ENCODE measurements around the gene AKR1C4.
"Not testable (repeated sequence)": the region's sequence is repeated elsewhere in the genome, so short reads cannot be mapped to it uniquely, and the experiment has no call there.

AKR1C4 gene

DNA sequence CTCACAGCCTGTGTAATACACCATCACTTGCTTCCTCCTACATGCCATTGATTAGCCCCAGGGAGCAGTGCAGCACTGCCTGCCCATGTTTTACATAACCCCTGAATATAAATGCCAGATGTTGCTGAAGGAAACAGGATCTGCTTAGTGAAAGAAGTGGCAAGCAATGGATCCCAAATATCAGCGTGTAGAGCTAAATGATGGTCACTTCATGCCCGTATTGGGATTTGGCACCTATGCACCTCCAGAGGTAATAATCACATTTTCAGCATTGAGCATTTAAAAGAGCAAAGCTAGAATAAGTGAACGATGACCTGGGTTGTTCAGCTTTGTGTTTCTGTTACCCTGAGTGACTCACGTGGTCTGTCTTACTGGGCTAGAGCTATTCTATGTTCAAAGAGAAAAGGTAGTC, at the start of gene AKR1C4:
AKR1C4 (plus strand) TSS at position 136 of the 412 bp plus-strand sequence; CDS start at position 167, 31 bp downstream.
- no peak for DNase-seq (ENCODE audit: low read depth)

GRCh38 chr10:5146920-5147254, 49.8 kb upstream of the AKR1C4 start:
- no peak for DNase-seq (ENCODE audit: low read depth)

- no peak for DNase-seq (ENCODE audit: low read depth)
These were observed 49.2 kb upstream of the AKR1C4 start for GRCh38 chr10:5147255-5147980.

- no peak for DNase-seq (ENCODE audit: low read depth)
These were observed 48.5 kb upstream of the AKR1C4 start for GRCh38 chr10:5147981-5148677.

DNA sequence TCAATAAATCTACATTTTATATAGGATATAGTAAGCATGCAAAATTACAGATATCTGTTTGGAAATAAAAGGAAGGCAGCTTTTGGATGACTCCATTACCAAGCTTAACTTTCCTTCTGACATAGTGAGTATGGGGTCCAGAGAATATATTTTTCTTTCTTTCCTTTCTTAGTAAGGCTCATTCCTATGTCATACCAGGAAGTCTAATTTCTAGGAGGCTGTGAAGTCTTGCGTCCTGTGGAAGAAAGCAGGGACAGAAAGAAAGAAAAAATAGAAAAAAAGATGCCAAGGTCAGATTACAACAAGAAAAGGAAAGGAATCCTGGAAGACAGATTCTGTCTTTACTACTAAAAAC, 48.0 kb upstream of the AKR1C4 start:
- DNase-seq (ENCODE audit: low read depth), result no peak

DNA sequence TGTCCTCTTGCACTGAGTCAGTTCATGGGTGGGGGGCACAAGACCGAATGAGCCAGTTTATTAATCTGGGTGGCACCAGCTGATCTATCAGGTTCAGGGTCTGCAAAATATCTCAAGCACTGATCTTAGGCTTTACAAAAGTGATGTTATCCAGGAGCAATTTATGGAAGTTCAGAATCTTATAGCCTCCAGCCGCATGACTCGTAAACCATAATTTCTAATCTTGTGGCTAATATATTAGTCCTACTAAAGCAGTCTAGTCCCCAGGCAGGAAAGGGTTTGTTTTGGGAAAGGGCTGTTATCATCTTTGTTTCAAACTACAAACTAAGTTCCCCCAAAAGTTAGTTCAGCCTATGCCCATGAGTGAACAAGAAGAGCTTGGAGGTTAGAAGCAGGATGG, 45.6 kb upstream of the AKR1C4 start:
- no peak for DNase-seq (ENCODE audit: low read depth)

DNA sequence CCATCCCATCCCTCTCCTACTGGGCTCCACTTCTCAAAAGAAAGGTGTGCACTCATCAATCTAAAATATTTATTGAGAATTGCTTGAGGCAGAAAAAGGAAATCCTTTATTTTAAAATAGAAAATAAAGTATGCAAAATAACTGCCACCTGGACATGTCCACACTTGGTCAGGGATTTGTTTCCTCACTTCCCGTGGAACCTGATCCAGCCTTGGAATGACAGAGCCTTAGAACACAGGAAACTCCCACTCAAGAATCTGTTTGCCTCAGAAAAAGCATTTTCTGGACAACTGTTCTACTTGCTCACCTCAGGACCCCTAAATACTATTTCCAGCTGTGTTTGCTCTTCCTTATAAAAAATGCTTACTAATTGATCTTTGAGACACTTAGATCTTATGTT, 40.7 kb upstream of the AKR1C4 start:
- DNase-seq (ENCODE audit: low read depth), result no peak

DNA sequence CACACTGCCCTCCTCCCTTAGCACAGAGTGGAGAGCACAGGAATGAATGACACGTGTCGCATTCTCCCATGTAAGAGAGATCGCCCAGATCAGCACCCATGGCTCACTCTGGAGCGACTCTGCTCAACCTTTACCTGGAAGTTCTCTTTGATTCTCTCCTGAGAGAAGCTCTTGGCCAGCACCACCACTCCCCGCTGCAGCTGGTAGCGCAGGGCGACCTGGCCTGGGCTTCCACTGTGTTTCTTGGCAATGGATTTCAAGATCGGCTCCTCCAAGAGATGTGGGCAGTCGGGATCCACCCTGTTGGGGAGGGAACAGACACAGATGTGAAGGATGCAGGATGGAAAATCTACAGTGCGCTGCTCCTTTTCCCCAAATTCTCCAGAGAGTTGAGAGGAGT, 39.1 kb upstream of the AKR1C4 start:
- no peak for DNase-seq (ENCODE audit: low read depth)

DNA sequence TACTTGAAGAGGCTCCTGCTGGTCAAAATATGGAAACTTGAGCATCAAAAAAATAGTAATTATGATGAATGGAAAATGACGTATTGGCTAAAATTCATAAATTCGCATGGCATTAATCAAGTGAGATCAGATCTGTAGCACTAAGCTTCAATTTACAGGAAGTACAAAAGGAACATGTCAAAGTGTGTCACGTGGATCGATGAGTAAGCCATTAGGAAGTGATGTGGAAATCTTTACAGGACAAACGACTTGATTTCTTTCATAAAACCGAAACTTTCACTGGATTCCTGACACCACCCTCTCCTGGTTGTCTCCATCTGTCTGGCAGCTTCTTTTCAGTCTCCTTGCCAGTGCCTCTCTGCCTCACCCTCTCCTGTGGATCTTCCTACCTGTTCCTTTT, 37.5 kb upstream of the AKR1C4 start:
- no peak for DNase-seq (ENCODE audit: low read depth)

DNA sequence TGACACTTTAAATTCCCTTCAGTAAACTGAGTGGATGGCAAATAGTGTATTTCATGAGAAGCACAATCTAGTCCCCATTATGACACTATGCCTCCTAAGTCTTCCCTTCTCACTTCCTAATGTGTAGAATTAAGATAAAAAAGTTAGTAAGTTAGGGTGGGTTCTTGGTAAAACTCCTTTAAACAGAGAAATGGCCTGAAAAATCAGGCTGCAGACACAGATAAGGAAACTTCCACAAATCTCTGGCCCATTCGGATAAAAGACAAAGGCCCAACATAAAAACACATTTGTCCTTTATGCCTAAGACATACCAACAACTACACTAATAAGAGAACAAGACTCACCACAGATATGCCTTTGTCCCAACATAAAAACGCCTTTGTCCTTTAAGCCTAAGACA, 33.1 kb upstream of the AKR1C4 start:
- no peak for DNase-seq (ENCODE audit: low read depth)

GRCh38 chr10:5165738-5166137, 30.9 kb upstream of the AKR1C4 start:
- DNase-seq (ENCODE audit: low read depth), result no peak

DNA sequence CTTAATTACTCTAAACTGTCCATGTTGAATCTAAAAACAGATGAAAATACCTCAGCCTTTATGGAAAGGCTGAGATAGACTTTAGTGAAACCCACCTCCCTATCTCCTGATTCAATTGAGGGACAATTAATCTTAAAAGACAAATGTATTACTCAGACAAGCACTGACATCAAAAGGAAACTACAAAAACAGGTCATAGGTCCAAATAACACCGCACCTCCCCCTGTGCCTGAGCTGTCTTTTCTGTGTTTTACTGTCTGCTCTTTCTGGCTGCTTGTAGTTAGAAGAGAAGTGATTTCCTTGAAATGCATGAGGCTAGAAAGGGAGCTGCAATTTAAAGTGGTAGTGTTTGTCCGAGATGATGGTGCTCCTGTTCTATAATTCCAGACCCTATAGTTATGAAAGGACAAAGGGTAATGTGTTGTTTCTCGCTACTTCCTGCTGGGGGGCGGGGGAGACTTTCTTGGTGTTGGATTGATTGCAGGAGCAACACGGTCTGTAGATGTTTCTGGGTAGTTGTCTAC, 27.7 kb upstream of the AKR1C4 start:
- DNase-seq (ENCODE audit: low read depth), result no peak

DNA sequence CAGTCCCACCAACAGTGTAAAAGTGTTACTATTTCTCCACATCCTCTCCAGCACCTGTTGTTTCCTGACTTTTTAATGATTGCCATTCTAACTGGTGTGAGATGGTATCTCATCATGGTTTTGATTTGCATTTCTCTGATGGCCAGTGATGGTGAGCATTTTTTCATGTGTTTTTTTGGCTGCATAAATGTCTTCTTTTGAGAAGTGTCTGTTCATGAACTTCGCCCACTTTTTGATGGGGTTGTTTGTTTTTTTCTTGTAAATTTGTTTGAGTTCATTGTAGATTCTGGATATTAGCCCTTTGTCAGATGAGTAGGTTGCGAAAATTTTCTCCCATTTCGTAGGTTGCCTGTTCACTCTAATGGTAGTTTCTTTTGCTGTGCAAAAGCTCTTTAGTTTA, 21.1 kb upstream of the AKR1C4 start:
- not testable (repeated sequence) for DNase-seq (ENCODE audit: low read depth)

DNA sequence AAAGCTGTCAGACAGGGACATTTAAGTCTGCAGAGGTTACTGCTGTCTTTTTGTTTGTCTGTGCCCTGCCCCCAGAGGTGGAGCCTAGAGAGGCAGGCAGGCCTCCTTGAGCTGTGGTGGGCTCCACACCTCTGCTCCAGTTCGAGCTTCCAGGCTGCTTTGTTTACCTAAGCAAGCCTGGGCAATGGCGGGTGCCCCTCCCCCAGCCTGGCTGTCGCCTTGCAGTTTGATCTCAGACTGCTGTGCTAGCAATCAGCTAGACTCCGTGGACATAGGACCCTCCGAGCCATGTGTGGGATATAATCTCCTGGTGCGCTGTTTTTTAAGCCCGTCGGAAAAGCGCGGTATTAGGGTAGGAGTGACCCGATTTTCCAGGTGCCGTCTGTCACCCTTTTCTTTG, 16.1 kb upstream of the AKR1C4 start:
- DNase-seq (ENCODE audit: low read depth), result not testable (repeated sequence)

DNA sequence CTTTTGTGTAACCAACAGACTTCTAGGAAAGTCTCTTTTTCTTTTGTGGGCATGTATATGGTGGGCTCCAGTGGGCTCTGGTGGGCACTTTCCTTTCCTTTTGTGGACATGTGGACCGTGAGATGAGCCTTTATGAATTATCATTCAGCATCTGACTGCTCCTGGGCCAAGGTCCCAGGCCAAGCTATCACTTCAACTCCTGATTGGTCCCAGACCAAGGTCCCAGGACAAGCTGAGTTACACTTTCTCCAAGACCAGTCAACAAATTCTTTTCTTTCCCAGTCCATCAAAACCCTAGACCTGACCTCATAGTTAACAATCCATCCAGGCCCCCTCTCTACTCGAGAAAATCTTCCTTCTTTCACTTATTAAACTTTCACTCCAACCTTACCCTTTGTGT, 12.7 kb upstream of the AKR1C4 start:
- no peak for DNase-seq (ENCODE audit: low read depth)

DNA sequence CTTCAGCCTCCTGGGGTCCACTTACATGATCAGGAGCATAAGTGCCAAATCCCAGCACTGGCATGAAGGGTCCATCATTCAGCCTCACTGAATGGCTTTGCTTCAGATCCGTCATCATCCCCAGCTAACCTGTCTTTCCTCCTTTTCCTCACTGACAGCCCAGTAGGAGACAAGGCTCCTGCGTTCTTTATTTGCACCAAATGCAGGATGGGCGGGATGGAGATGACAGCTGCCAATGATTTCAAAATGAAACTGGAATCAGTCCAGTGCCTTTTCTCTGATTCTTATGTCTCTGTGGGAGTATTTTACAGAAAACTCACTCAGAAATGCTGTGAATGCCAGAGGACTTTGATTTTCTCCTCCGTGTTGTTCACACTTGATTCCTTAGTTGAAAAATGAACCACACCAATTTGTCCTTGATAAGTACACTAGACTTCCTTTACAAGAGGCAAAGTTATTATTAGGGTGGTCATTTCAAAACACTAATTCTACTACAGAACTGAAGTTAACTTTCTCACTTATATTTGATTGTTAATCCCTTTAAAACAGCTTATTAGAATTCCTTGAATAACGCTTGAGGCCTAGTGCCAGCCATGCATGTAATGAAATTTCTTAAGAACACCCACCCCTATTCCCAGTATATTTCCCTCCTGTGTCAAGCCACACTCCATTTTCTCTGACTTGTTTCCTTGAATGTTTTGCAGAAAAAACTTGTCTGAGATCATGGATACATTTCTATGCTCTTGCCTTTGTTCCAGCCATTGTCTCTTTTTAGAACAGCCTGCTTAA, 11.5 kb upstream of the AKR1C4 start, which contains the start of gene AKR1C8:
AKR1C8 (minus strand) TSS at position 164 of the 789 bp plus-strand sequence; CDS start at position 118, 46 bp downstream.
- no peak for DNase-seq (ENCODE audit: low read depth)

DNA sequence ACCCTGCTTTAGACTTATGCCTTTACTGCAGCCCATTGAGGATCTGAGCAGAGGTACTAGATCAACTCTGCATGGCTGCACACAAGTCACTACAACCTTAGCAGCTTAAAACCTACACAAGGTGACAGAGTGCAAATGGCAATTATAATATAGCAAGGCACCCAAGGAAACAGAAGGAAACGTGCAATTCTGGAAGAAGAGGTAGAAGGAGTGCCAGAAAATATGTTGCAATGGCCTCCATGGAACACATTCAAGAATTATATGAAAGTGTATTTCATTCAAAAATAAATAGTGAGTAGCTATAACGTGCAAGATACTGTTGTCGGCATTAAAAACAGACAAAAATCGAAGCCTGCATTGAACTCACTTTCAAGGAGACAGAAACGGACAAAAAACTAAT, 8.8 kb upstream of the AKR1C4 start:
- no peak for DNase-seq (ENCODE audit: low read depth)

- no peak for DNase-seq (ENCODE audit: low read depth)
These were observed 8.3 kb upstream of the AKR1C4 start for GRCh38 chr10:5188358-5188757.

GRCh38 chr10:5194431-5194830, 2.2 kb upstream of the AKR1C4 start:
- DNase-seq (ENCODE audit: low read depth), result no peak

DNA sequence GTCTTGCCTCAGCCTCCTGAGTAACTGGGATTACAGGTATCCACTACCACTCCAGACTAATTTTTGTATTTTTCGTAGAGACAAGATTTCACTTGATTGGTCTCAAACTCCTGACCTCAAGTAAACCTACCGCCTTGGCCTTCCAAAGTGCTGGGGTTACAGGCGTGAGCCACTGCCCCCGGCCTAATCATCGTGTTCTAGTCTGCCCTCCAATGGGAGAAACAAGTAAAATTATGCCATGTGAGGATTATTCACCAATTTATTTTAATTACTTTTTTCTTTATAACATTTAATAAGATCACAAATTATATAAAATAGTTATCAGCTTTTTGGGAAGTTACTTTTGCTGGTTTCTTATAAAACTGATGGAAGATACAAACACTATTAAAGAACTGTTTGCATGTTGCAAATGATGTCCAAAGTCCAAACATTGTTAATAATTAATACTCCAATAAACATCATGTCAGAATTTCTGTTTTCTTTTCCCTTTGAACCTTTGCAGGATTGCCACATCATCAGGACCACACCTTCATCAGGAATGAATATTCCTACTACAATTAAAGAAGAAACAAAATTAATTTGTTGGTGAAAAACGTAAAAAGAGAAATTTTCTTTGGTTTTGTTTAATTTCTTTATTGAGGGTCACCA, 786 bp upstream of the AKR1C4 start:
- no peak for DNase-seq (ENCODE audit: low read depth)

- DNase-seq (ENCODE audit: low read depth), result no peak
These were observed 1.7 kb downstream of the AKR1C4 start for GRCh38 chr10:5198386-5198785.

DNA sequence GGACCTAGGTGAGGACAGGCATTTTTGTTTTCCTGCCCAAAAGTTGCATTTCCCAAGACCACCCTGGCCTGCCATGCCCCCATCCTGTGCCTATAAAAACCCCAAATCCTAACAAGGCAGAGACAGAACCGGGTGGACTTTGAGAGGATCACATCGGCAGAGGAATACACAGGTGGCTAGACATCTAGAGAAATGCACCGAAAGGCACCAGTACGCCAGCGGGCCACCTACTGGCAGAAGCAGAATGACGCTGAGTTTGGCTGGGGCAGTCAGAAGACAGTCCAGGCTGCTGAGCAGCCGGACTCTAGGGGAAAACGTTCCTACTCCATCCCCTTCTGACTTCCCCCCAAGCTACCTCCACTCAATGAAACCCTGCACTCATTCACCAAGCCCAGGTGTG, 2.8 kb downstream of the AKR1C4 start:
- no peak for DNase-seq (ENCODE audit: low read depth)

All from T-helper 22 cell (primary cell).